Embryonic facial prominence (tissue), 1 donor: ENCODE measurements around the gene KIN.
"Not testable (repeated sequence)": the region's sequence is repeated elsewhere in the genome, so short reads cannot be mapped to it uniquely, and the experiment has no call there.

ENCODE experiments used
- DNase-seq: peaks from one replicate; pipeline ENCODE4 v3.0.0-alpha.2; 2016; ENCODE audit errors: extremely low spot score

Gene KIN

GRCh38 chr10:7787857-7788638 is at the start of gene KIN, which contains the start of gene ATP5F1C:
KIN (minus strand) TSS chr10:7787993; CDS start chr10:7787933, 60 bp downstream.
ATP5F1C (plus strand) TSS chr10:7788177; CDS start chr10:7788208, 31 bp downstream.
- DNase-seq: peak; percentile 95

- no peak for DNase-seq
These were observed 48.8 kb upstream of the KIN start for GRCh38 chr10:7836571-7836970.

- no peak for DNase-seq
These were observed 46.5 kb upstream of the KIN start for GRCh38 chr10:7834262-7834661.

GRCh38 chr10:7833210-7833609 is 45.4 kb upstream of the KIN start:
- no peak for DNase-seq

GRCh38 chr10:7832060-7832459 is 44.3 kb upstream of the KIN start:
- no peak for DNase-seq

GRCh38 chr10:7829289-7829834 is 41.6 kb upstream of the KIN start:
- DNase-seq: no peak

GRCh38 chr10:7826971-7827370 is 39.2 kb upstream of the KIN start:
- no peak for DNase-seq

GRCh38 chr10:7824251-7824650 is 36.5 kb upstream of the KIN start:
- no peak for DNase-seq

GRCh38 chr10:7819121-7819460 is 31.3 kb upstream of the KIN start:
- no peak for DNase-seq

GRCh38 chr10:7818295-7819120 is 30.7 kb upstream of the KIN start, which contains the start of gene TAF3:
TAF3 (plus strand) TSS chr10:7818505; CDS start chr10:7818710, 205 bp downstream.
- peak; percentile 75 for DNase-seq

GRCh38 chr10:7817984-7818294 is 30.1 kb upstream of the KIN start:
- DNase-seq: no peak

GRCh38 chr10:7817576-7817975 is 29.8 kb upstream of the KIN start:
- DNase-seq: no peak

- no peak for DNase-seq
These were observed 25.7 kb upstream of the KIN start for GRCh38 chr10:7813481-7813880.

GRCh38 chr10:7811743-7812142 is 23.9 kb upstream of the KIN start:
- DNase-seq: not testable (repeated sequence)

GRCh38 chr10:7811000-7811399 is 23.2 kb upstream of the KIN start:
- DNase-seq: no peak

GRCh38 chr10:7810443-7810842 is 22.6 kb upstream of the KIN start:
- no peak for DNase-seq

- no peak for DNase-seq
These were observed 21.0 kb upstream of the KIN start for GRCh38 chr10:7808686-7809267.

GRCh38 chr10:7804741-7805140 is 16.9 kb upstream of the KIN start:
- DNase-seq: no peak

- DNase-seq: no peak
These were observed 16.4 kb upstream of the KIN start for GRCh38 chr10:7804216-7804615.

GRCh38 chr10:7802606-7803005 is 14.8 kb upstream of the KIN start:
- DNase-seq: no peak

- no peak for DNase-seq
These were observed 9.8 kb upstream of the KIN start for GRCh38 chr10:7797582-7797981.

- DNase-seq: no peak
These were observed 7.8 kb upstream of the KIN start for GRCh38 chr10:7795605-7796004.
